A549 treated with DMSO at 1 μM for 4 hours (cell line): ENCODE measurements around the gene HARS2. TPM values are rescaled to one million over a fixed set of nuclear protein-coding genes. Genes with fewer than 3 reads are reported as not detected.

Source experiments
- total RNA-seq: library from RNA; stranded (reverse); fragments of 200-300 nt; extraction: Qiagen RNA extraction; gene quantifications from 5 replicates; pipeline ENCODE4 v1.2.3, GENCODE V29; 2022; ENCODE audit warnings: low read depth

HARS2 gene
- 36.5 to 41.0 TPM (median 39.5 TPM) in 5 replicates for total RNA-seq

DNA sequence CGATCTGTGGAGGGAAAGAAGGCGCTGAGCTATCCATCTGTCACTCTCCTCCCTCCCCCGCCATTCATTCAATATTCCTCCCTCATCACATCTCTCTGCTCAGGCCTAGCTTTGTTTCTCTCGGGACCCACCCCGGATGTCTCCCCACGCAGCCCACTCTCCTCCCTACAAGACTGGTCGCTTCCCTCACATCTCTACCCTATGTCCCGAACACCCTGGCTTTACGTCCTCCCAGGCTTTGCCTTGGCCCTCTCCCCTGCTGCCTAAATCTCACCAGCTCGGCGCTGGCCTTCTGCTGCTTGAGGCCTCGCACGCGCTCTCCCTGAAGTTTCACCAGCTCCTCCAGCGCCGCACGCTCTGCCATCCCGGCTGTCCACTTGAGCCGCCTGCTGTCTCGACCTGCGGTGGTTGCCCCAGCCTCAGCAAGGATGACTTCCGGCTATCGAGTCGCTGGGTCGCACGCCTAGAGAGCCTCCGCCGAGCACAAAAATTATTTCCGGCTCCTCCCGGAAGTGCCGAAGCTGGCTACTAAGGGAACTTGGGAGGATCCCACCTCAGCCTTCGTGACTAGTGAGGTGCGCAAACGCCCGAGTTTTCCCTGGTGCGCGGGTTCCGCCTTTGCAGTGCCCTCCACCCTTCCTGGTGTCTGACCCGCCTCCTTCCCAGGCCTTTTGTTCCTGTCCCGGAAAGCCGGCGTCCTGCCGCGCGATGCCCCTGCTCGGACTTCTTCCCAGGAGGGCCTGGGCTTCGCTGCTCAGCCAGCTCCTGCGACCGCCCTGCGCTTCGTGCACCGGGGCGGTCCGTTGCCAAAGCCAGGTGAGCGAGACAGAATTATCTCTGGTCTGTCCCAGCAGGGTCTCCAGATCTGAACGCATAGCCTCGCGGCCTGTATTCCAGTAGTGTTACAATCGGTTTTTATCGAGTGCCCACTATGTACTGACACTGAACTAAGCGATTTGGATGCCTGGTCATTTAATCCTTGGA is at the start of gene HARS2, which contains the start of gene HARS1:
HARS2 (plus strand) TSS at position 515 of the 984 bp plus-strand sequence; CDS start at position 709, 194 bp downstream.
HARS1 (minus strand) TSS at position 430 of the 984 bp plus-strand sequence; CDS start at position 364, 66 bp downstream.

DNA sequence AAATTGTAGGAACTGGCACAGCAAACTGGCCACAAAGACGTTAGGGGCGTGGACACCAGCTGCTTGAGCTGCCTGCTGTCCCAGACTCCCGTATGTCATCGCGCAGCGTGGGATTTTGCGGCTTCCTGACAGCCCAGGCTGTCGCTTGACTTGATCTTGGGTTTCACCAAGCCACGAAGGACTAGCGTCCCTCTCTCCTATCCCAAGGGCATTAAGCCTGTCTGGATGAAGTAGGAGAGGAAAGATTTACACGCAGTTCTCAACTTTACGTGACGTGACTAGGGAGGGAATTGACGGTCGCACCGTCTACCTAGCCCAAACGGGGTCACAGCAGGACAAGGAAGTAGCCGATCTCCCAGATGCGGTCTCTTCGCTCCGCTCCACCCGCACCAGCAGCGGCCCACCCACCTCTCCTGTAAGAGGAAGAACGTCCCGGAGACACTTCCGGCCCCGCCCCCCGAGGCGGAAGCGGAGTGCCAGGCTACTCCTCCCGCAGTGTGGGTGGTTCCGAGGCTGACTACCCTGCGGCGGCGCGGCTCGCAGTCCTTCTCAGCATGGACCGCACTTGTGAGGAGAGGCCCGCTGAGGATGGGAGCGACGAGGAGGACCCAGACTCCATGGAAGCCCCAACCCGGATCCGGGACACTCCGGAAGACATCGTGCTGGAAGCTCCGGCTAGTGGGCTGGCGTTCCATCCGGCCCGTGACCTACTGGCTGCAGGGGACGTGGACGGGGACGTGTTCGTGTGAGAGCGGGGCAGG is 26.7 kb upstream of the HARS2 start, which contains the start of gene WDR55:
WDR55 (plus strand) TSS at position 546 of the 761 bp plus-strand sequence; CDS start at position 555, 9 bp downstream.

DNA sequence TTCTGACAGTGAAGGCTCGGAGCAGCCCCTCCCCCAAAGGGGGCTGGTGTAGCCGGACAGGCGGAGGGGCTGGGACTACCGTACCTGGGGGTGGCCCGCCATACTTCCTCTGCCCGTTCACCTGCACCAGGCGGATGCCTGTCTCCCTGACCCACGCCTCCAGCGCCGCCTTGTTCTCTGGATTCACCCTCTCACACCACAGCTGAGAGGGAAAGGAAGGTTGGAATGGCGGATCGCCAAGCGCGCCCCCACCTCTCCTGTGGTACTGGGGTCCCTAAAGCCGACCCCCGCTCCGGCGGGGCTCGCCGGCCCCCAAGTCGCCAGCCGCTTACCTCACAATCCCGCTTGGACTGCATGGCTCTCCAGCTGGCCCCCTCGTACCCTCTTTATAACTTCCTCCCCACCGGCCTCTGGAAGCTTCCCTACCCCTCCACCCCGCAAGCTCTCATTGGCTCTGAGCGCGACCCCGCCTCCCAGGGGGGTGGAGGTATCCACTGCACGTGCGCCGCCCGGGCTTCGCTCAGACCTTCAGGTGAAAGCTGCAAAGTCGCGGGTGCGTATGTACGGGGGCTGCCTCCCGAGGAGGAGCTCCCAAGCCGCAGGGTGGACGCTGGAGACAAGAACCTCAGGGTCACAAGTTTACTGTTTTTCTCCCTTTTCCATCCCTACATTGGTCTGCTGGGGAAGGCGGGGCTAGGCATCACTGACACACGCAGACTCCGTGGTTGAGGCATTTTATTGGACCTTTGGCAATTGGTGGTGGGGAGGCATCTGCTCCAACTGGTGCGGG is 17.9 kb upstream of the HARS2 start, which contains the start of gene DND1:
DND1 (minus strand) TSS at position 390 of the 790 bp plus-strand sequence; CDS start at position 356, 34 bp downstream.

GRCh38 chr5:140700177-140701144 is 9.2 kb downstream of the HARS2 start, which contains the start of gene ZMAT2:
ZMAT2 (plus strand) TSS chr5:140700447; CDS start chr5:140700461, 14 bp downstream.

Other genes with a start within 250 kb of the HARS2 start
- 2.1 to 2.9 TPM (median 2.6 TPM) in 5 replicates for gene EIF4EBP3, start 143.8 kb upstream of the HARS2 start, total RNA-seq
- 39.3 to 50.7 TPM (median 47.3 TPM) in 5 replicates for gene SRA1, start 134.0 kb upstream of the HARS2 start, total RNA-seq
- gene APBB3, start 126.9 kb upstream of the HARS2 start, total RNA-seq: 3.9 to 7.5 TPM (median 7.1 TPM) in 5 replicates
- 78.4 to 87.3 TPM (median 80.6 TPM) in 5 replicates for gene SLC35A4, start 126.6 kb upstream of the HARS2 start, total RNA-seq
- gene CD14, start 58.3 kb upstream of the HARS2 start, total RNA-seq: 3.6 to 4.4 TPM (median 4.0 TPM) in 5 replicates
- gene TMCO6, start 52.0 kb upstream of the HARS2 start, total RNA-seq: 9.3 to 15.1 TPM (median 13.0 TPM) in 5 replicates
- 107 to 124 TPM (median 115 TPM) in 5 replicates for gene NDUFA2, start 43.8 kb upstream of the HARS2 start, total RNA-seq
- gene IK, start 43.6 kb upstream of the HARS2 start, total RNA-seq: 94.5 to 107 TPM (median 102 TPM) in 5 replicates
- gene WDR55, start 26.6 kb upstream of the HARS2 start, total RNA-seq: 29.5 to 32.7 TPM (median 31.6 TPM) in 5 replicates
- 0.28 to 1.4 TPM (median 0.84 TPM) in 5 replicates for gene DND1, start 17.9 kb upstream of the HARS2 start, total RNA-seq
- 76.9 to 85.2 TPM (median 79.9 TPM) in 5 replicates for gene HARS1, start 85 bp upstream of the HARS2 start, total RNA-seq
- 82.3 to 114 TPM (median 86.1 TPM) in 5 replicates for gene ZMAT2, start 9.0 kb downstream of the HARS2 start, total RNA-seq
- 0.10 to 0.19 TPM (median 0.16 TPM) in 5 replicates for gene PCDHA1, start 94.7 kb downstream of the HARS2 start, total RNA-seq
- gene PCDHA2, start 103.4 kb downstream of the HARS2 start, total RNA-seq: 0.03 to 0.08 TPM (median 0.07 TPM) in 5 replicates
- gene PCDHA3, start 109.6 kb downstream of the HARS2 start, total RNA-seq: 0.76 to 1.2 TPM (median 0.92 TPM) in 5 replicates
- gene PCDHA4, start 115.6 kb downstream of the HARS2 start, total RNA-seq: 1.5 to 2.0 TPM (median 1.8 TPM) in 5 replicates
- 0.56 to 0.86 TPM (median 0.77 TPM) in 5 replicates for gene PCDHA5, start 130.2 kb downstream of the HARS2 start, total RNA-seq
- gene PCDHA6, start 136.5 kb downstream of the HARS2 start, total RNA-seq: 0.08 to 0.10 TPM (median 0.09 TPM) in 3 of 5 replicates, not detected in the others
- 0.03 to 0.18 TPM (median 0.06 TPM) in 5 replicates for gene PCDHA7, start 142.8 kb downstream of the HARS2 start, total RNA-seq
- gene PCDHA8, start 149.7 kb downstream of the HARS2 start, total RNA-seq: 0.03 to 0.13 TPM (median 0.07 TPM) in 4 of 5 replicates, not detected in the other
- gene PCDHA9, start 156.9 kb downstream of the HARS2 start, total RNA-seq: 0.01 TPM in 1 of 5 replicates, not detected in the others
- gene PCDHA10, start 164.4 kb downstream of the HARS2 start, total RNA-seq: 0.01 to 0.06 TPM (median 0.01 TPM) in 4 of 5 replicates, not detected in the other
- gene PCDHA11, start 177.5 kb downstream of the HARS2 start, total RNA-seq: 0.07 to 0.17 TPM (median 0.10 TPM) in 4 of 5 replicates, not detected in the other
- 2.7 to 3.1 TPM (median 2.9 TPM) in 5 replicates for gene PCDHA12, start 183.9 kb downstream of the HARS2 start, total RNA-seq
- 0.03 to 0.11 TPM (median 0.05 TPM) in 5 replicates for gene PCDHA13, start 190.7 kb downstream of the HARS2 start, total RNA-seq
- 1.0 to 1.5 TPM (median 1.4 TPM) in 5 replicates for gene PCDHAC1, start 234.8 kb downstream of the HARS2 start, total RNA-seq